K562 (cell line): ENCODE results near the gene NCKIPSD. TPM values are rescaled to one million over a fixed set of nuclear protein-coding genes. Genes with fewer than 3 reads are reported as not detected.

Experiments
- CHD2 ChIP-seq: IDR thresholded peaks from 2 replicates; pipeline ENCODE4 v1.6.1; 2011; ENCODE audit warnings: low read depth, low read length
- CREB1 ChIP-seq, 2 experiments: sonication (generic) in 1 of 2; formaldehyde crosslinking in 1 of 2; IDR thresholded peaks; 2 replicates each; pipeline versions ENCODE4 v1.6.1 to v1.8.0; 2012 to 2022; ENCODE audit warnings: inconsistent platforms in 1 of 2, mild to moderate bottlenecking in 1 of 2, missing genetic modification reagents in 1 of 2, moderate library complexity in 1 of 2
- HDAC2 ChIP-seq: fragments of 450-650 bp; IDR thresholded peaks from 2 replicates; pipeline ENCODE4 v1.6.1; 2016; ENCODE audit warnings: mild to moderate bottlenecking
- HIVEP1 ChIP-seq: fragments of 250-450 bp; sonication (Bioruptor Pico); IDR thresholded peaks from 2 replicates; pipeline ENCODE4 v1.4.0; 2020; ENCODE audit warnings: mild to moderate bottlenecking
- KLF13 ChIP-seq: fragments of 450-650 bp; IDR thresholded peaks from 2 replicates; pipeline ENCODE4 v1.6.1; 2016; ENCODE audit warnings: missing genetic modification characterization, low read depth, mild to moderate bottlenecking, missing compliant biosample characterization, moderate library complexity, borderline replicate concordance
- NCOR1 ChIP-seq: fragments of 450-650 bp; IDR thresholded peaks from 2 replicates; pipeline ENCODE4 v1.6.1; 2016; ENCODE audit warnings: mild to moderate bottlenecking, moderate library complexity
- NR0B1 ChIP-seq: fragments of 450-650 bp; IDR thresholded peaks from one replicate; pipeline ENCODE4 v1.6.1; 2018; ENCODE audit warnings: mild to moderate bottlenecking, moderate library complexity; ENCODE audit not compliant: partially characterized antibody
- RBM14 ChIP-seq: fragments of 200-400 bp; formaldehyde crosslinking; IDR thresholded peaks from 2 replicates; pipeline ENCODE4 v1.6.1; 2018; ENCODE audit warnings: low read depth, mild to moderate bottlenecking, low read length, moderate library complexity, borderline replicate concordance; ENCODE audit not compliant: insufficient read depth
- RERE ChIP-seq: sonication (generic); formaldehyde crosslinking; IDR thresholded peaks from 2 replicates; pipeline ENCODE4 v1.8.0; 2023; ENCODE audit warnings: missing genetic modification reagents, mild to moderate bottlenecking, borderline replicate concordance
- TAF1 ChIP-seq: IDR thresholded peaks from 2 replicates; pipeline ENCODE4 v1.6.1; 2011; ENCODE audit warnings: mild to moderate bottlenecking, low read length, moderate library complexity; ENCODE audit not compliant: insufficient read depth, control insufficient read depth, severe bottlenecking; ENCODE audit errors: extremely low read depth
- TRIM24 ChIP-seq, 2 experiments: fragments of 450-650 bp; IDR thresholded peaks; 2 replicates each; pipeline ENCODE4 v1.6.1; 2016
- USF2 ChIP-seq: sonication (generic); formaldehyde crosslinking; IDR thresholded peaks from 2 replicates; pipeline ENCODE4 v1.5.0; 2020; ENCODE audit warnings: missing genetic modification reagents
- ZNF311 ChIP-seq: fragments of 250-450 bp; sonication (Bioruptor Pico); IDR thresholded peaks from 2 replicates; pipeline ENCODE4 v1.4.0; 2020; ENCODE audit warnings: mild to moderate bottlenecking, moderate library complexity
- ZNF518B ChIP-seq: fragments of 250-450 bp; sonication (Bioruptor Pico); IDR thresholded peaks from 2 replicates; pipeline ENCODE4 v1.5.0; 2021; ENCODE audit warnings: mild to moderate bottlenecking, moderate library complexity
- ZNF644 ChIP-seq: fragments of 200-800 bp; sonication (Bioruptor generic); IDR thresholded peaks from 2 replicates; pipeline ENCODE4 v1.6.1; 2016; ENCODE audit warnings: low read depth, missing genetic modification characterization, missing compliant biosample characterization
- ZSCAN32 ChIP-seq: fragments of 450-650 bp; formaldehyde crosslinking; IDR thresholded peaks from 2 replicates; pipeline ENCODE4 v1.4.0; 2020; ENCODE audit warnings: mild to moderate bottlenecking, moderate library complexity
- polyA plus RNA-seq, 8 experiments: library from polyadenylated mRNA; depleted of rRNA in 4 of 8; stranded (reverse) in 5 of 8; unstranded in 3 of 8; fragments of >200 nt; fragmentation: Nextera tagmentation in 2 of 8; fragmentation: Illumina TruSeq in 1 of 8; extraction: Ambion mirVana in 2 of 8; extraction: Trizol in 1 of 8; gene quantifications; 2 replicates each; pipeline versions ENCODE4 v1.2.1 to v1.2.3, GENCODE V29; 2011 to 2014; ENCODE audit warnings: inconsistent platforms in 1 of 8, missing spikeins in 1 of 8
- total RNA-seq, 7 experiments: library from RNA; depleted of rRNA in 6 of 7; stranded (reverse); fragments of >200 nt in 6 of 7; fragmentation: Illumina TruSeq in 2 of 7; extraction: Trizol in 2 of 7; gene quantifications; 2 replicates each; pipeline versions ENCODE4 v1.2.1 to v1.2.3, GENCODE V29; 2011 to 2021; ENCODE audit warnings: low replicate concordance in 1 of 7

Gene NCKIPSD
- total and polyA plus RNA-seq, 9 of the 15 experiments (the other 6 are each of a cell fraction or from before 2014, with no cell fraction given): 0.49 to 24.4 (median 12.3) TPM

- TF ChIP-seq RERE: 0 out of 2 replicates have a peak, but pooled peaks have one; percentile 95
- TF ChIP-seq USF2 (CRISPR knock-in tag): peak; percentile 83
- no peak for TF ChIP-seq NCOR1
- TF ChIP-seq KLF13 (tag): no peak
- TF ChIP-seq HDAC2: peak; percentile 91
- TF ChIP-seq ZNF518B: no peak
- peak; percentile 97 for TF ChIP-seq ZNF644 (tag)
- TF ChIP-seq ZSCAN32: no peak
- TF ChIP-seq ZNF311: peak; percentile 61; the same call in 1 of the 2 replicates
- no peak for TF ChIP-seq HIVEP1 (CRISPR knock-in tag)
- no peak for TF ChIP-seq TAF1
- 0 out of 4 replicates have a peak, but pooled peaks of 1 of the 2 experiments have one; percentile 16 for TF ChIP-seq TRIM24 (IDR thresholded peaks at IDR 0.05)
- no peak for TF ChIP-seq CREB1 (IDR thresholded peaks at IDR 0.05)
- TF ChIP-seq CREB1 (CRISPR knock-in tag; IDR thresholded peaks at IDR 0.05): peak; percentile 87
- TF ChIP-seq RBM14: no peak
- TF ChIP-seq NR0B1: no peak
- TF ChIP-seq CHD2: no peak
Observed at GRCh38 chr3:48661501-48662144, 24.1 kb downstream of the NCKIPSD start (continued).
